K562 (cell line): ENCODE results near the gene OCA2. TPM values are rescaled to one million over a fixed set of nuclear protein-coding genes. Genes with fewer than 3 reads are reported as not detected.

Experiments used
- ATAC-seq: fragments of 200-7000 bp; cut with Tn5 transposase; 3 replicates; pipeline ENCODE4 v1.9.1; 2020; ENCODE audit warnings: moderate library complexity
- BruUV-seq: library from RNA; stranded (reverse); fragments of 400-500 nt; replicated peaks from 2 replicates; lab custom pipeline; 2021; lab: Mats Ljungman, UMichigan
- CTCF ChIA-PET: fragments of 300-600 bp; formaldehyde crosslinking; extraction: SDS; loops from one replicate; lab custom pipeline; 2021; ENCODE audit warnings: low intra/inter-chr PET ratio; lab: Yijun Ruan, JAX
- POLR2A ChIA-PET: fragments of 300-600, 350-650 bp; sonication (Branson Sonifier 250); formaldehyde crosslinking; extraction: SDS; loops from one replicate; lab custom pipeline; 2021; ENCODE audit warnings: antibody characterized with exemption, inconsistent platforms; lab: Yijun Ruan, JAX
- DNase-seq, 4 experiments: peaks; one replicate each; pipeline versions ENCODE4 v3.0.0 to v3.0.0-alpha.2; 2011 to 2018; ENCODE audit warnings: low spot score in 3 of 4, mixed read lengths in 3 of 4; ENCODE audit errors: extremely low read depth in 1 of 4
- FAIRE-seq: peaks from 2 replicates; lab custom pipeline; 2011; peaks lifted over from hg19 to GRCh38; lab: Jason Lieb, UNC
- H2AFZ ChIP-seq: 2 replicates; pipeline ENCODE4 v1.6.0; 2011; ENCODE audit warnings: low read depth, low read length, control low read depth, inconsistent platforms
- H3K27ac ChIP-seq: fragments of 200-600 bp; 3 replicates; pipeline ENCODE4 v1.8.0; 2011; ENCODE audit warnings: low read depth, mild to moderate bottlenecking, control low read depth, inconsistent platforms, low read length, moderate library complexity, mixed read lengths; ENCODE audit errors: extremely low read depth
- H3K27me3 ChIP-seq, 2 experiments: fragments of 300-600 bp in 1 of 2; 2 replicates in 1 of 2; 3 replicates in 1 of 2; pipeline versions ENCODE4 v1.6.0 to v1.8.0; 2011; ENCODE audit warnings: inconsistent platforms in 2 of 2, low read length in 2 of 2, mild to moderate bottlenecking in 1 of 2, mixed read lengths in 1 of 2, moderate library complexity in 1 of 2; ENCODE audit not compliant: control insufficient read depth in 2 of 2, insufficient read depth in 2 of 2
- H3K36me3 ChIP-seq: fragments of 300-600 bp; 3 replicates; pipeline ENCODE4 v1.8.0; 2011; ENCODE audit warnings: mild to moderate bottlenecking, low read length, inconsistent platforms; ENCODE audit not compliant: control insufficient read depth, insufficient read depth
- H3K4me1 ChIP-seq, 2 experiments: fragments of 200-600 bp in 1 of 2; replicated peaks in 1 of 2; 2 replicates in 1 of 2; 3 replicates in 1 of 2; pipeline versions ENCODE4 v1.5.1 to v1.8.0; 2011; ENCODE audit warnings: inconsistent platforms in 2 of 2, low read length in 2 of 2, mild to moderate bottlenecking in 1 of 2, mixed read lengths in 1 of 2, moderate library complexity in 1 of 2; ENCODE audit not compliant: control insufficient read depth in 2 of 2, insufficient read depth in 2 of 2
- H3K4me2 ChIP-seq: 2 replicates; pipeline ENCODE4 v1.6.1; 2011; ENCODE audit warnings: low read length, control low read depth, inconsistent platforms, mixed read lengths; ENCODE audit not compliant: insufficient read depth
- H3K4me3 ChIP-seq: fragments of 200-600 bp; sonication (generic), shearing (Covaris generic); 2 replicates; pipeline ENCODE4 v1.5.1; 2016; ENCODE audit warnings: control low read depth, inconsistent platforms
- H3K79me2 ChIP-seq: fragments of 200-600 bp; 3 replicates; pipeline ENCODE4 v1.8.0; 2011; ENCODE audit warnings: low read length, inconsistent platforms; ENCODE audit not compliant: control insufficient read depth, insufficient read depth
- H3K9ac ChIP-seq, 2 experiments: 2 replicates each; pipeline versions ENCODE4 v1.6.0 to v1.6.1; 2011; ENCODE audit warnings: low read depth in 2 of 2, low read length in 2 of 2, control low read depth in 1 of 2, inconsistent platforms in 1 of 2, mild to moderate bottlenecking in 1 of 2, mixed read lengths in 1 of 2; ENCODE audit not compliant: insufficient read depth in 1 of 2
- H3K9me1 ChIP-seq: one replicate; pipeline ENCODE4 v1.6.0; 2011; ENCODE audit warnings: inconsistent platforms, mild to moderate bottlenecking, low read length, moderate library complexity; ENCODE audit not compliant: control insufficient read depth, insufficient read depth
- H3K9me3 ChIP-seq: replicated peaks from 2 replicates; pipeline ENCODE4 v1.5.1; 2011; ENCODE audit warnings: low read depth, low read length, inconsistent platforms; ENCODE audit not compliant: control insufficient read depth, insufficient read depth
- H4K20me1 ChIP-seq: replicated peaks from 2 replicates; pipeline ENCODE4 v1.6.1; 2011; ENCODE audit warnings: low read length, inconsistent platforms, mixed read lengths; ENCODE audit not compliant: control insufficient read depth, insufficient read depth
- LARP7 ChIP-seq: fragments of 450-650 bp; IDR thresholded peaks from 2 replicates; pipeline ENCODE4 v1.6.1; 2016
- NR2F6 ChIP-seq: fragments of 450-650 bp; formaldehyde crosslinking; IDR thresholded peaks from 2 replicates; pipeline ENCODE4 v1.4.0; 2020; ENCODE audit warnings: mild to moderate bottlenecking
- NUFIP1 ChIP-seq: fragments of 450-650 bp; IDR thresholded peaks from 2 replicates; pipeline ENCODE4 v1.6.1; 2018; ENCODE audit not compliant: partially characterized antibody
- POU5F1 ChIP-seq: fragments of 150-350 bp; IDR thresholded peaks from 2 replicates; pipeline ENCODE4 v1.6.1; 2014; ENCODE audit warnings: borderline replicate concordance, low read length, low read depth, mild to moderate bottlenecking; ENCODE audit not compliant: partially characterized antibody
- RBM25 ChIP-seq: fragments of 200-400 bp; formaldehyde crosslinking; IDR thresholded peaks from 2 replicates; pipeline ENCODE4 v1.6.1; 2018; ENCODE audit warnings: low read length, low read depth, moderate library complexity; ENCODE audit not compliant: severe bottlenecking
- SMARCE1 ChIP-seq: fragments of 450-650 bp; IDR thresholded peaks from 2 replicates; pipeline ENCODE4 v1.7.1; 2016; ENCODE audit warnings: mild to moderate bottlenecking
- TSC22D4 ChIP-seq: fragments of 450-650 bp; IDR thresholded peaks from 2 replicates; pipeline ENCODE4 v1.6.1; 2016; ENCODE audit warnings: missing genetic modification characterization, missing biosample characterization, control low read depth
- ZFP36 ChIP-seq: fragments of 150-350 bp; IDR thresholded peaks from 2 replicates; pipeline ENCODE4 v1.6.1; 2018; ENCODE audit warnings: low read length, low read depth; ENCODE audit not compliant: partially characterized antibody
- ZNF408 ChIP-seq: fragments of 250-450 bp; sonication (Bioruptor Pico); IDR thresholded peaks from 2 replicates; pipeline ENCODE4 v1.4.0; 2020; ENCODE audit warnings: low read depth, mild to moderate bottlenecking, moderate library complexity
- ZNF75A ChIP-seq: fragments of 450-650 bp; formaldehyde crosslinking; IDR thresholded peaks from 2 replicates; pipeline ENCODE4 v1.4.0; 2020; ENCODE audit warnings: mild to moderate bottlenecking
- ZZZ3 ChIP-seq: fragments of 450-650 bp; IDR thresholded peaks from 2 replicates; pipeline ENCODE4 v1.6.1; 2016; ENCODE audit warnings: antibody characterized with exemption, mild to moderate bottlenecking, moderate library complexity
- WGBS: fragments of 100-300 bp; shearing (Covaris generic); methylation state at CpG from one replicate; pipeline ENCODE4 v1.1.6; 2016; ENCODE audit warnings: low coverage, mixed read lengths; ENCODE audit not compliant: insufficient coverage; ENCODE audit errors: missing lambda C conversion rate; 5-methylcytosine and 5-hydroxymethylcytosine counted together
- in situ Hi-C: fragments of 300-500 bp; cut with MboI; formaldehyde crosslinking; loops from 4 replicates; pipeline ENCODE4 v1.15.0; 2018; ENCODE audit warnings: inconsistent platforms, mixed read lengths
- intact Hi-C: fragments of 100-400 bp; cut with micrococcal nuclease; formaldehyde crosslinking; loops from 2 replicates; pipeline ENCODE4 v1.14.2; 2022
- polyA plus RNA-seq, 8 experiments: library from polyadenylated mRNA; depleted of rRNA in 4 of 8; stranded (reverse) in 5 of 8; unstranded in 3 of 8; fragments of >200 nt; fragmentation: Nextera tagmentation in 2 of 8; fragmentation: Illumina TruSeq in 1 of 8; extraction: Ambion mirVana in 2 of 8; extraction: Trizol in 1 of 8; gene quantifications; 2 replicates each; pipeline versions ENCODE4 v1.2.1 to v1.2.3, GENCODE V29; 2011 to 2014; ENCODE audit warnings: inconsistent platforms in 1 of 8, missing spikeins in 1 of 8
- total RNA-seq, 7 experiments: library from RNA; depleted of rRNA in 6 of 7; stranded (reverse); fragments of >200 nt in 6 of 7; fragmentation: Illumina TruSeq in 2 of 7; extraction: Trizol in 2 of 7; gene quantifications; 2 replicates each; pipeline versions ENCODE4 v1.2.1 to v1.2.3, GENCODE V29; 2011 to 2021; ENCODE audit warnings: low replicate concordance in 1 of 7

OCA2 gene
- total and polyA plus RNA-seq, 9 of the 15 experiments (the other 6 are each of a cell fraction or from before 2014, with no cell fraction given) = 0.07 to 0.59 (median 0.17) TPM; not detected in 1

DNA sequence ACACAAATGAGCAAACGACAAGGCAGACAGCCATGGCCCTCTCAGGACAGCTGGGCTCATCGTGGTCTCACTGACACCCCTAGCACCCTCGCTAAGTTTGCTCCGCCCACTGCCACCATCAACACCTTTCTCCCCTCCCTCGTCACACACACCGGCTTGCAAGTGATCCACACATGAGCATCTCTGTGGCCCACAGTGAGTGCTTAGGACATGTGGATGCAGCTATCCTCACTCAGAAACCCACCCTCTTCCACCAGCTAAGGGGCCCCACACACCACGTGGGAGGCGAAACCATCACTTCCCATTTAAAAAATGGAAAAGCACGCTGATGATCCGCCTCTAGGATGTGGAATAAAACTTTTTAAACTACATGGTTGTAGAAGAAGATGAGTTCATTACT, 105.6 kb downstream of the OCA2 start (continued):
- TF ChIP-seq LARP7 = no peak
- no peak for TF ChIP-seq NUFIP1
- TF ChIP-seq TSC22D4 = no peak
- TF ChIP-seq POU5F1 = no peak
- TF ChIP-seq ZNF408 = no peak
- no peak for TF ChIP-seq NR2F6 (CRISPR knock-in tag)
- no peak for TF ChIP-seq SMARCE1
- TF ChIP-seq RBM25 = no peak

- BruUV-seq = no TSS peak
- under 1% methylated on average over 16 of the region's 16 CpGs for WGBS
- CTCF ChIA-PET = interaction anchor here (0.6 kb wide), 1 partner anchor 1167 kb away, joined by 4 read pairs; no protein-coding TSS in a partner anchor
- Histone ChIP-seq H3K36me3 (no peaks in the 10 kb centered on the region), H3K9ac (no peak overlapping the region), H3K79me2 (no peaks in the 10 kb centered on the region), H3K9me1 (no peaks in the 10 kb centered on the region), H3K4me2 (no peak overlapping the region), H2AFZ (no peak overlapping the region), H3K4me3 (no peak overlapping the region), H3K9me3 (no peaks in the 10 kb centered on the region), H4K20me1 (no peaks in the 10 kb centered on the region), H3K27me3 (peaks cover 11 to 45% of the 10 kb centered on the region in 2 experiments; a peak in 4 of 5 replicates), H3K4me1 (no peaks in the 10 kb centered on the region), H3K27ac (no peak overlapping the region)
- TF ChIP-seq ZNF75A (CRISPR knock-in tag) = no peak
- TF ChIP-seq ZFP36 = no peak
- TF ChIP-seq ZZZ3 = no peak
- in situ Hi-C loops = no loop called here
- intact Hi-C loops = no loop called here
- no peak for ATAC-seq
- no peak for DNase-seq
- POLR2A ChIA-PET = no interaction called here
- no peak for FAIRE-seq
Measured at GRCh38 chr15:27990521-27991515, 108.3 kb downstream of the OCA2 start.
